ENCODE measurements around the gene AKT3.

- TF ChIP-seq CTCF (IDR thresholded peaks at IDR 0.05) (no peak), POLR2A (IDR thresholded peaks at IDR 0.05) (no peak)
Measured at GRCh38 chr1:243535014-243535413, 315.0 kb downstream of the AKT3 start.

All from heart left ventricle (tissue), 13 donors.